ENCODE data around the gene PSMC1.
"Not testable (repeated sequence)": the region's sequence is repeated elsewhere in the genome, so short reads cannot be mapped to it uniquely, and the experiment has no call there.

The PSMC1 gene

GRCh38 chr14:90256354-90257131 lies at the start of gene PSMC1:
TSS of gene PSMC1 (plus strand) at chr14:90256553. CDS start at chr14:90256598, 45 bp downstream.
- DNase-seq = peak; percentile 77

- DNase-seq = no peak
Observed at GRCh38 chr14:90213099-90213748, 43.1 kb upstream of the PSMC1 start.

GRCh38 chr14:90228478-90228877 lies 27.9 kb upstream of the PSMC1 start:
- DNase-seq = no peak

DNA sequence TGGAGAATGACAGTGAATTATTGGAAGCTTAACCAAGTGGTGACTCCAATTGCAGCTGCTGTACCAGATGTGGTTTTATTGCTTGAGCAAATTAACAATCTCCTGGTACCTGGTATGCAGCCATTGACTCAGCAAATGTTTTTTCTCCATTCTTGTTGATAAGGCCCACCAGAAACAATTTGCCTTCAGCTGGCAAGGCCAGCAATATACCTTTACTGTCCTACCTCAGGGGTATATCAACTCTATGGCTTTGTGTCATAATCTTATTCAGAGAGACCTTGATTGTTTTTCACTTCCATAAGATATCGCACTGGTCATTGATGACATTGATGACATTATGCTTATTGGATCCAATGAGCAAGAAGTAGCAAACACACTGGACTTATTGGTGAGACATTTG lies 26.4 kb upstream of the PSMC1 start:
- DNase-seq = not testable (repeated sequence)

DNA sequence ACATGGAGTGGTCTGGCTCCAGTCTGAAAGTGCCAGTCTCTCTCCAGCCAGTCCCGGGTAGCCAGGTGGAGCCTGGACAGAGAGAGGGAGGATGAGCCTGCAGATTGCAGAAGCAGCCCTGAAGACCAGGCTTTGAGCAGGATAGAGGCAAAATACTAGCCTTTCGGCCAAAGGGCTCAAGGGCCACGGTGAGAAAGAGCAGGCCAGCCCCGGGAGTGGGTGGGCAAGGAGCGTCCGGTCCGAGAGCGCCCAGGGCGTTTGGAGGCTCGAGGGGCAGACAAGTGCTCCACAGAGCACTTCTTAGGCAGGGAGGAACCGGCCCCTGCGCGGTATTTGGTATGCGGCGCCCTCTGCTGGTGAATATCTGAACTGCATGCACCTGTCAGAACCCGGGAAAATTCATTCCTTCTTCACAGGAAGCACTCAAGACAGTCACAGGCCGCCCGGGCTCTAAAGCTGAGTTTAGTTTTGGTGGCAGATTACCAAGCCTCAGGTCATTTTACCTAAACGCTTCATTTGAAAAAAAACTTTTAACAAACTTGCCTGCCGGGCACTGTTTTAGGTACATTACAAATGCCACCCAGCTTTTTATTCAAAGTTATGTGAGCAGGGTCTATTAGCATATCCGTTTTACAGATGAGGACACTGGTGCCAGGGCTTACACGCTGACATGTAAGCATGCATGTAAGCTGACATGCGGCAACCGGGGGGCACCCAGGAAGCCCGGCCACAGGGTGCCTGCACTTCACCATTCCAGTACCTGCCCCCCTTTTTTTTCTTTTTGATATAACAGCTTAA lies 21.0 kb upstream of the PSMC1 start:
- peak; percentile 57 for DNase-seq

DNA sequence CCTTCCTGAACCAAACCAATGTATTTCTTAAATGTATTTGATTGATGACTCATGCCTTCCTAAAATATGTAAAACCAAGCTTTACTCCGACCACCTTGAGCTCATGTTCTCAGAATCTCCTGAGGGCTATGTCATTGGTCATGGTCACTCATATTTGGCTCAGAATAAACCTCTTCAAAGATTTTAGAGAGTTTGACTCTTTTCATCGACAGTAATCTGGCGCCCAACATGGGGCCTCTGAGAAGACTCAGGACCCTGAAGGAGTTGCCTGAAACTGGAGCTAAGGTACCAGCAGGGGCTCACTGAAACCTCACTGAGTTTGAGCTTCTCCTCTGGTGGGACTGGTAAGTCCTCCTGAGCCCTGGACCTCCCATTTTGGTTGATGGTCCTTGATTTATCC lies 17.2 kb upstream of the PSMC1 start:
- no peak for DNase-seq

GRCh38 chr14:90242444-90242843 lies 13.9 kb upstream of the PSMC1 start:
- no peak for DNase-seq

DNA sequence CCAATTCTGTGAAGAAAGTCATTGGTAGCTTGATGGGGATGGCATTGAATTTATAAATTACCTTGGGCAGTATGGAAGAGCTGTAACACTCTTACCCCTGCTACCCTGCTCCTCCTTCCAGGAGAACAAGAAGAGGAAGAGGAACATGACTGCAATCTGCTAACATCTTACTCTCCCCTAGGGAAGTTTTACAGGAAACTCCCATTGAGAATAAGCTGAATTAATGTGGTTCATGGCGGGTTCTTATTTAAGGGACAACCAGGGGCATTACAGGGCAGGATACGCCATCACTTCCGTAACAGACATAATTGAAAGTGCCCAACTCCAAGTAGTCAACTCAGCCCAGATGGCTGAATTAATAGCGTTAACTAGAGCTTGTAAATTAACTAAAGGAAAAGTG lies 9.4 kb upstream of the PSMC1 start:
- no peak for DNase-seq

- DNase-seq = not testable (repeated sequence)
Observed at GRCh38 chr14:90247441-90247840, 8.9 kb upstream of the PSMC1 start.

DNA sequence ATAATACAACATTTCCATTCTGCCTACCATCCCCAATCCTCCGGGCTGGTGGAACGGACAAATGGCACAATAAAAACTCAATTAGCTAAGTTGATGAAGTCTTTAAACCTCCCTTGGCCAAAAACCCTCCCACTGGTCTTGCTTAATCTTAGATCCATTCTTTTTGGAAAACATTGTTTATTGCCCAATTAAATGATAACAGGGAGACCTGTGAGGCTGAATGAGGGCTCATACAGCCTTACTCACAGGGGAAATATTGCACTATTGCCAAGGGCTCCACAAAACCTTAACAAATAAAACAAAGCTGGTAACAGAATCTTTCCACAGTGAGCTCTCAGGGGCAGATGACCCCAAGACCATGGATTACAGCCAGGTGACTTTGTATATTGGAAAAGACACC lies 7.8 kb upstream of the PSMC1 start:
- no peak for DNase-seq

DNA sequence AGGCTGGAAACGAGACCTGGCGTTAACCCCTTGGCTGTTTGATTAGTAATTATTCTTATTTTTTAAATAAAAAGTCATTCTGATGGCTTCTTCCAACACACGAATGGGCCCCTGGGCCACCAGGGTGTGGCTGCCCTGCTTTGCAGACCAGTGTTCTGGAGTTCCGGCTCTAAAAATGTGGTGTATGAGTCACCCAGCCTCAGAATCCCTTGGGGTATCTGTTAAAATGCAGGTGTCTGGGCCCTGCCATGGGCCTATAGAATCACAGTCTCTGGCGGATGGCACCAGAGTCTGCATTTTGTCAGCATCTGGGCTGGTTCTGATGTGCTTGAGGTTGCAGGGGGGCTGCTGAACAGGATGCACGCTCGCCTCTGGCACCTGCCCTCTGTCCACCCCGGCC lies 2.5 kb upstream of the PSMC1 start:
- no peak for DNase-seq

- DNase-seq = no peak
Observed at GRCh38 chr14:90255871-90256270, 482 bp upstream of the PSMC1 start.

- DNase-seq = no peak
Observed at GRCh38 chr14:90263748-90264449, 7.5 kb downstream of the PSMC1 start.

DNA sequence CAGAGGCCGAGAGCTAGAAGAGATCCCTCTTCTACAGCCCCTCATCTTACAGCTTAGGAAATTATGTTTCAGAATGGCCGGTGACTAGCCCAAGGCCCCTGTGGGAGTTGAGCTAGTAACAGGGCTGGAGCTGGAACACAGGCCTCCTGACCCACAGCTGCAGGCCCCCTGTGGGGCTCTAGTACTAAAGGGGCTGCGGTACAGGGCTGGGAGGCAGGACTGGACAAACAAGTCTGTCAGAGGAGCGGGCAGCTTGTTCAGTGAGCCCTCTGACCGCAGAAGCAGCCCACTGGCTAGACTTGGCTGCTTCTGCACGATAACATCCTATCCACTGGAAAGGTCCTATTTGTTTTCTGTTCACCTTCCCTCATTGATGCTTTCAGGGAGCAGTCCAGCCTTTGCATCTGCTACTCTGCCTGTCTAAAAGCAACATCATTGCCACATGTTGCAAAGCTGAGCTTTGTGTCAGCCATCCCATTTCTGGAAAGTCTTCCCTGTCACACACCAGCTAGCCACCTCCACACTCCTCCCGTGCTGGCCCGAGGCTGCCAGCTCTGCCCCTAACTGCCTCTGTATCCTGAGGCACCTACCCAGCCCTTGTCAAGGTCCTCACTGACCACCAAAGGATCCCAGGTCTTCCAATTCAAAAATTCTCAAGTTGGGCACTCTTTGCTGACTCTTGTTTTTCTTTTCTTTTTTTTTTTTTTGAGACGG lies 10.2 kb downstream of the PSMC1 start:
- no peak for DNase-seq

- no peak for DNase-seq
Observed at GRCh38 chr14:90268420-90268819, 12.1 kb downstream of the PSMC1 start.

DNA sequence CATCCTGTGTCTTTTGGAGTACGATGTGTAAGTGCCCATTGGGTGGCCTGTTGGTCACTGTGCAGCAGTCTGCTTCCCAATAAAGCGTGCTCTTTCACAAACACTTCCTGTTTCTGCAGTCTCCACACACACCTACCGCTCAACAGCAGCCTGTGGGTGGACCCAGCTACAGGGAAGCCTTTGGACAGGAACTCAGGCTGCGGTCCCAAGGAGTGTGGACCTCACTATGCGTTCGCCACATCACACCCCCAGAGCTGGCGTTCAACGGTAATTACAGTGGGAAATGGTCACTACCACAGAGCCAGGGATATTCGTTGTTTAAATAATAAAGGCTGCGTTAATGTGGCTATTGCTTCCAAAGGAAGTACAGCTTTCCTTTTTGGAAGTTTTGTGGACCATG lies 16.2 kb downstream of the PSMC1 start:
- no peak for DNase-seq

DNA sequence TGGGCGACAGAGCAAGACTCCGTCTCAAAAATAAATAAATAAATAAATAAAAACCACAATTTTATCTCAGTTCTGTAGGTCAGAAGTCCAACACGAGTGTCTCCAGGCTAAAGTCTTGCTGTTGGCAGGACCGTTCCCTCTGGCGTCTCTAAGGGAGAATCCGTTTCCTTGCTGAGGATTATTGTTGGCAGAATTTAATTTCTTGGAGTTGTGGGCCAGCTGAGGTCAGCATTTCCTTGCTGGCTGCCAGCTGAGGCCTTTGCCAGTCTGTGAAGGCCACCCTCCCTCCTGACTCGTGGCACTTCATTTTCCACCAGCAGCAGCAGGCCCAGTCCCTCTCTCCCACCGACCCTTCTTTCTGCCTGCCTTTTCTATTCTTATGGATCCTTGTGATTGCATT lies 17.2 kb downstream of the PSMC1 start:
- DNase-seq = no peak

GRCh38 chr14:90274019-90274418 lies 17.7 kb downstream of the PSMC1 start:
- DNase-seq = no peak

DNA sequence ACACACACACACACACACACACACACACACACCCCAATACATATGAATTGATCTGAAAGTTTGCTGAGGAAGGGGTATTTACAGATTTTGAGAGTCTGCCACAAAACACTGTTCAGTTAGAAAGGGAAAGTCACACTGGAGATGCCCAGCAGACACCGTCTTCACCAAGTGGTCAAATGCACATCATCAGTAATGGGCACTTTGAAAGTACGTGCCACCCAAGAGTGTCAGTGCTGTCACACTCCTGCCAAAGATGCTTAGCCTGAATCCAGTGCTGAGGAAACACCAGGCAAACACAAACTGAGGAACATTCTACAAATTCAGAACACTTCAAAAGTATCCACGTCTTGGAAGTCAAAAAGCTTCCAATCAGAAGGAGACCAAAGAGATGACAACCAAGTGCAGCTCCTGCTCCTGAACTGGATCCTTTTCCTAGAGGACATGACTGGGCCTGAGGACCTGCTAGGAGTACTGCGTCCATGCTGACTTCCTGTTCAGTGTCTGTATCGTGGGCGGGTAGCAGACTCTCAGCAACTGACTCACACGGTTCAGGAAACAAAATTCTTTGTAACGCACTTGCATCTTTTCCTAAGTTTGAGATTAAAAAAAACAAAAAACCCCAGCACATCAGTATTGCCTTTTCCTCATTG lies 18.6 kb downstream of the PSMC1 start:
- DNase-seq = peak; percentile 16

DNA sequence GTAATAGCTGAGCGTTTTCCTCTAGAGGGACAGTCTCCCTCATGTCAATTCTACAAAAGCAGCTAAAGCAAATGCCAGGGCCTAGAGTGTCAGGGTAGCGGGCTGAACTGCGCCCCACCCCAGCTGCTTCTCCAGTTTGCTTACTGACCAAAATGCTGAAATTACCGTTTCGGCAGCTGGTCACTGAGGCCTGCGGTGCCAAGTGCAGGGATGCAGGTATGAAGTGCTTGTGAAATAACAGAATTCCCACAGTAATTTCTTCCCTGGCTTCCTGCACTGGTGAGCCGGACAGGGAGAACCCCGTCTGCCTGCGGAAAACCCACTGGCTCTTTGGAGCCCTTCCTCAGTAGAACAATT lies 19.1 kb downstream of the PSMC1 start:
- no peak for DNase-seq

DNA sequence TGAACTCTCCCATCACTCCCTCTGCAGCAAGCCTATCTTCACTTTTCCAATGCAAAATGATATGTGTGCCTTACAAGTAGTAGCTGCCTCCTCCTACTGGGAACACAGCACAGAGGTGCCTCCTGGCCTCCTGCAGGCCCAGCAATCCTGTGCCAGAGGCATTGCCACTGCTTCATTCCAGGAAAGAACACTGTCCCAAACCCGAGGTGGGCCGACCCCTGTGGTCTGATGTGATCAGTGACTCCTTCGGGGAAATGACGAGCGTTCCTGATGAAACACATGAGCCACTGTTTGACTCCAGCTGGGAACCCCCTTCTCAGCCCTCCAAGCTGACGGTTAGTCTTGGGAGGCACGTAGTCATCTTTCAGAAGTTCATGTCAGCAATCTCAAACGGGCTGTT lies 19.5 kb downstream of the PSMC1 start:
- DNase-seq = no peak
